DOHH2 (cell line): ENCODE measurements around the gene MYOG.
A peak's percentile ranks its signal among the peaks of the same experiment; 100 is the strongest.

Experiments used
- CTCF ChIP-seq: fragments of 200-600 bp; sonication (generic); IDR thresholded peaks from one replicate; pipeline ENCODE4 v1.5.1; 2014; ENCODE audit warnings: antibody characterized with exemption, mild to moderate bottlenecking, low read depth, low read length; ENCODE audit not compliant: poor library complexity, severe bottlenecking
- EZH2phosphoT487 ChIP-seq: fragments of 200-600 bp; sonication (generic); IDR thresholded peaks from 2 replicates; pipeline ENCODE4 v1.6.1; 2017; ENCODE audit warnings: borderline replicate concordance, mild to moderate bottlenecking, antibody characterized with exemption, low read length, moderate library complexity, mixed read lengths

- TF ChIP-seq CTCF (peak; percentile 96), EZH2phosphoT487 (no peak)
Observed at GRCh38 chr1:203038891-203039608, 46.8 kb downstream of the MYOG start.
